OCI-LY3 (cell line): ENCODE data around the gene MRPL3.

Source experiments
- EZH2phosphoT487 ChIP-seq: fragments of 200-600 bp; shearing (Covaris generic); IDR thresholded peaks from 2 replicates; pipeline ENCODE4 v1.6.1; 2018; ENCODE audit warnings: antibody characterized with exemption, mixed run types, low read depth
- TF ChIP-seq, protein P1 (sequence below): fragments of 200-600, 300-600 bp; sonication (generic); IDR thresholded peaks from 2 replicates; pipeline ENCODE4 v1.5.1; 2014; ENCODE audit warnings: antibody characterized with exemption, low read length, low read depth

DNA sequence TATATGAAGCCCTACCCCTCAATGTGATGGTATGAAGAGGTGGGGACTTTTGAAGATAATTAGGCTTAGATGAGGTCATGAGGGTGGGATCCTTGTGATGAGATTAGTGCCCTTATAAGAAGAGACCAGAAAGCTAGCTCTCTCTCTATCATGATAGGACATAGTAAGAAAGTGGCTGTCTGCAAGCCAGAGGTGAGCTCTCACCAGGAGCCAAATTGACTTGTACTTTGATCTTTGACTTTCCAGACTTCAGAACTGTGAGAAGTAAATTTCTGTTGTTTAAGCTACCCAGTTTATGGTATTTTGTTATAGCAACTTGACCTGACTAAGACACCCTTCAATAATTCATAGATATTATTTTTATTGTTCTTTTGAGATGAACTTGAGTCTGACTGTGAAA, 29.9 kb upstream of the MRPL3 start:
- TF ChIP-seq, protein P1, sequence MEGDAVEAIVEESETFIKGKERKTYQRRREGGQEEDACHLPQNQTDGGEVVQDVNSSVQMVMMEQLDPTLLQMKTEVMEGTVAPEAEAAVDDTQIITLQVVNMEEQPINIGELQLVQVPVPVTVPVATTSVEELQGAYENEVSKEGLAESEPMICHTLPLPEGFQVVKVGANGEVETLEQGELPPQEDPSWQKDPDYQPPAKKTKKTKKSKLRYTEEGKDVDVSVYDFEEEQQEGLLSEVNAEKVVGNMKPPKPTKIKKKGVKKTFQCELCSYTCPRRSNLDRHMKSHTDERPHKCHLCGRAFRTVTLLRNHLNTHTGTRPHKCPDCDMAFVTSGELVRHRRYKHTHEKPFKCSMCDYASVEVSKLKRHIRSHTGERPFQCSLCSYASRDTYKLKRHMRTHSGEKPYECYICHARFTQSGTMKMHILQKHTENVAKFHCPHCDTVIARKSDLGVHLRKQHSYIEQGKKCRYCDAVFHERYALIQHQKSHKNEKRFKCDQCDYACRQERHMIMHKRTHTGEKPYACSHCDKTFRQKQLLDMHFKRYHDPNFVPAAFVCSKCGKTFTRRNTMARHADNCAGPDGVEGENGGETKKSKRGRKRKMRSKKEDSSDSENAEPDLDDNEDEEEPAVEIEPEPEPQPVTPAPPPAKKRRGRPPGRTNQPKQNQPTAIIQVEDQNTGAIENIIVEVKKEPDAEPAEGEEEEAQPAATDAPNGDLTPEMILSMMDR, result no peak
- TF ChIP-seq EZH2phosphoT487, result no peak
